Aorta (tissue), 5 donors: ENCODE measurements around the gene TMEFF2. TPM values are rescaled to one million over a fixed set of nuclear protein-coding genes. Genes with fewer than 3 reads are reported as not detected.

ENCODE experiments used
- ATAC-seq: fragments of 200-7000 bp; cut with Tn5 transposase; one replicate; pipeline ENCODE4 v1.9.1; 2022; ENCODE audit warnings: moderate library complexity; ENCODE audit not compliant: low FRiP score
- DNase-seq, 2 donors: peaks; one replicate each; pipeline ENCODE4 v3.0.0-alpha.2; 2020
- H3K27ac ChIP-seq, 2 donors: one replicate each; pipeline ENCODE4 v1.5.1; 2013; ENCODE audit warnings: low read length in 2 of 2, mild to moderate bottlenecking in 2 of 2, moderate library complexity in 2 of 2, control low read depth in 1 of 2, inconsistent platforms in 1 of 2, low read depth in 1 of 2
- H3K27me3 ChIP-seq, 2 donors: one replicate each; pipeline ENCODE4 v1.6.1; 2013; ENCODE audit warnings: control low read depth in 1 of 2, low read length in 1 of 2, mild to moderate bottlenecking in 1 of 2, moderate library complexity in 1 of 2; ENCODE audit not compliant: insufficient read depth in 2 of 2, control insufficient read depth in 1 of 2
- H3K36me3 ChIP-seq, 2 donors: one replicate each; pipeline ENCODE4 v1.6.1; 2013; ENCODE audit warnings: control low read depth in 1 of 2, low read length in 1 of 2, mild to moderate bottlenecking in 1 of 2; ENCODE audit not compliant: insufficient read depth in 2 of 2, control insufficient read depth in 1 of 2
- H3K4me1 ChIP-seq, 2 donors: one replicate each; pipeline ENCODE4 v1.6.1; 2013; ENCODE audit warnings: low read length in 2 of 2, control low read depth in 1 of 2, mild to moderate bottlenecking in 1 of 2, moderate library complexity in 1 of 2; ENCODE audit not compliant: insufficient read depth in 2 of 2, control insufficient read depth in 1 of 2
- H3K4me3 ChIP-seq, 2 donors: one replicate each; pipeline ENCODE4 v1.5.1; 2013; ENCODE audit warnings: low read length in 2 of 2, control low read depth in 1 of 2, mild to moderate bottlenecking in 1 of 2
- H3K9me3 ChIP-seq: one replicate; pipeline ENCODE4 v1.6.1; 2013; ENCODE audit warnings: mild to moderate bottlenecking, low read length; ENCODE audit not compliant: control insufficient read depth
- WGBS, 2 donors: extraction: QIAGEN DNeasy Blood & Tissue Kit; methylation state at CpG; one replicate each; pipeline ENCODE4 v1.1.7; 2013; 5-methylcytosine and 5-hydroxymethylcytosine counted together
- intact Hi-C, 2 donors: fragments of 100-400 bp; cut with DNase I; formaldehyde crosslinking; loops; one replicate each; pipeline versions ENCODE4 v1.14.2 to v1.15.0; 2022
- polyA plus RNA-seq, 2 donors: library from polyadenylated mRNA; stranded (reverse); fragments of 200-250 nt; gene quantifications; one replicate each; pipeline ENCODE4 v1.2.3, GENCODE V29; 2013
- total RNA-seq, 2 donors: library from RNA; stranded (reverse); fragmentation: NEBNext Ultra II Directional; extraction: Animal tissue kit (Norgen Biotek cat#: 25700); gene quantifications; one replicate each; pipeline ENCODE4 v1.2.1, GENCODE V29; 2021
- donor health status: healthy with polysubstance abuse.
- donor health status: Bipolar disorder and iron deficiency.
- donor health status: DM: no; HTN: no; CAD: no.
- donor health status: DM: no; HTN: no; CAD: no.
- donor health status: DM: yes; HTN: yes; CAD: no.

The TMEFF2 gene
- total and polyA plus RNA-seq, 4 donors = 0.12 TPM; not detected in 3

GRCh38 chr2:191980483-191980882 is 214.2 kb downstream of the TMEFF2 start:
- H3K9me3 ChIP-seq = peaks cover 1% of the 10 kb centered on the region
- H3K27ac ChIP-seq = no peak overlapping the region
- H3K27me3 ChIP-seq = no peaks in the 10 kb centered on the region
- WGBS, 2 donors = 91 to 93% methylated on average over 3 of the region's 3 CpGs
- H3K4me3 ChIP-seq = no peak overlapping the region
- no peaks in the 10 kb centered on the region for H3K4me1 ChIP-seq
- DNase-seq (no peak), ATAC-seq (no peak)
- intact Hi-C loops = no loop called here
- H3K36me3 ChIP-seq = no peaks in the 10 kb centered on the region

- WGBS, 2 donors = 46 to 47% methylated on average over 2 of the region's 2 CpGs
- Histone ChIP-seq H3K4me1 (no peaks in the 10 kb centered on the region), H3K27me3 (no peaks in the 10 kb centered on the region), H3K27ac (no peak overlapping the region), H3K9me3 (peaks cover 1% of the 10 kb centered on the region), H3K36me3 (no peaks in the 10 kb centered on the region), H3K4me3 (no peak overlapping the region)
- ATAC-seq = no peak
- intact Hi-C loops = no loop called here
- no peak for DNase-seq
Measured at GRCh38 chr2:191979221-191979730, 215.5 kb downstream of the TMEFF2 start.

- Histone ChIP-seq H3K4me3 (no peak overlapping the region), H3K9me3 (peaks cover 1% of the 10 kb centered on the region), H3K4me1 (no peaks in the 10 kb centered on the region), H3K36me3 (no peaks in the 10 kb centered on the region), H3K27ac (no peak overlapping the region), H3K27me3 (no peaks in the 10 kb centered on the region)
- WGBS, 2 donors = 45 to 66% methylated on average over 1 of the region's 1 CpG
- no peak for ATAC-seq
- intact Hi-C loops = no loop called here
- no peak for DNase-seq
Measured at GRCh38 chr2:191977754-191978153, 217.0 kb downstream of the TMEFF2 start.

GRCh38 chr2:191976436-191976835 is 218.3 kb downstream of the TMEFF2 start:
- H3K9me3 ChIP-seq = peaks cover 1% of the 10 kb centered on the region
- intact Hi-C loops = no loop called here
- no peaks in the 10 kb centered on the region for H3K27me3 ChIP-seq
- ATAC-seq = no peak
- WGBS, 2 donors = 31 to 46% methylated on average over 3 of the region's 3 CpGs
- H3K27ac ChIP-seq = no peak overlapping the region
- no peaks in the 10 kb centered on the region for H3K4me1 ChIP-seq
- H3K36me3 ChIP-seq = no peaks in the 10 kb centered on the region
- no peak for DNase-seq
- H3K4me3 ChIP-seq = no peak overlapping the region

GRCh38 chr2:191974676-191975075 is 220.1 kb downstream of the TMEFF2 start:
- Histone ChIP-seq H3K9me3 (peaks cover 1% of the 10 kb centered on the region), H3K27me3 (no peaks in the 10 kb centered on the region), H3K27ac (no peak overlapping the region), H3K4me1 (no peaks in the 10 kb centered on the region), H3K4me3 (no peak overlapping the region), H3K36me3 (no peaks in the 10 kb centered on the region)
- ATAC-seq (no peak), DNase-seq (no peak)
- intact Hi-C loops = no loop called here

- DNase-seq = no peak
- no peak overlapping the region for H3K27ac ChIP-seq
- no peak overlapping the region for H3K4me3 ChIP-seq
- H3K9me3 ChIP-seq = no peaks in the 10 kb centered on the region
- 86 to 89% methylated on average over 2 of the region's 2 CpGs for WGBS, 2 donors
- intact Hi-C loops = no loop called here
- H3K36me3 ChIP-seq = no peaks in the 10 kb centered on the region
- no peaks in the 10 kb centered on the region for H3K27me3 ChIP-seq
- no peak for ATAC-seq
- no peaks in the 10 kb centered on the region for H3K4me1 ChIP-seq
Measured at GRCh38 chr2:191970867-191971266, 223.9 kb downstream of the TMEFF2 start.

GRCh38 chr2:191968120-191968519 is 226.6 kb downstream of the TMEFF2 start:
- H3K4me1 ChIP-seq = no peaks in the 10 kb centered on the region
- H3K27ac ChIP-seq = no peak overlapping the region
- no peaks in the 10 kb centered on the region for H3K36me3 ChIP-seq
- no peaks in the 10 kb centered on the region for H3K27me3 ChIP-seq
- WGBS, 2 donors = 95 to 98% methylated on average over 2 of the region's 2 CpGs
- H3K9me3 ChIP-seq = no peaks in the 10 kb centered on the region
- ATAC-seq (no peak), DNase-seq (no peak)
- no peak overlapping the region for H3K4me3 ChIP-seq
- intact Hi-C loops = no loop called here

- Histone ChIP-seq H3K4me1 (no peaks in the 10 kb centered on the region), H3K27ac (no peak overlapping the region), H3K36me3 (no peaks in the 10 kb centered on the region), H3K27me3 (no peaks in the 10 kb centered on the region), H3K9me3 (no peaks in the 10 kb centered on the region), H3K4me3 (no peak overlapping the region)
- DNase-seq = no peak
- intact Hi-C loops = no loop called here
- ATAC-seq = no peak
- 57 to 69% methylated on average over 4 of the region's 4 CpGs for WGBS, 2 donors
Measured at GRCh38 chr2:191965733-191966132, 229.0 kb downstream of the TMEFF2 start.

- H3K4me1 ChIP-seq = no peaks in the 10 kb centered on the region
- no peaks in the 10 kb centered on the region for H3K36me3 ChIP-seq
- ATAC-seq (no peak), DNase-seq (no peak)
- WGBS, 2 donors = 26 to 28% methylated on average over 1 of the region's 1 CpG
- H3K27me3 ChIP-seq = no peaks in the 10 kb centered on the region
- H3K27ac ChIP-seq = no peak overlapping the region
- H3K9me3 ChIP-seq = no peaks in the 10 kb centered on the region
- intact Hi-C loops = no loop called here
- no peak overlapping the region for H3K4me3 ChIP-seq
Measured at GRCh38 chr2:191961556-191961955, 233.2 kb downstream of the TMEFF2 start.
